GM18868 (cell line): Measurements from ENCODE around the gene NUDT17.

Source experiments
- ATAC-seq: cut with Tn5 transposase; IDR thresholded peaks from one replicate; pipeline ENCODE4 v1.9.1; 2021; ENCODE audit warnings: mild to moderate bottlenecking, moderate library complexity; ENCODE audit not compliant: unreplicated experiment

Gene NUDT17

GRCh38 chr1:145887631-145888030 is 42.2 kb downstream of the NUDT17 start:
- ATAC-seq = no peak

GRCh38 chr1:145889722-145890121 is 44.3 kb downstream of the NUDT17 start:
- ATAC-seq = no peak

- ATAC-seq = no peak
These were observed 45.7 kb downstream of the NUDT17 start for GRCh38 chr1:145891143-145891542.

GRCh38 chr1:145891587-145892485 is 46.4 kb downstream of the NUDT17 start:
- ATAC-seq = no peak

GRCh38 chr1:145892486-145893087 is 47.2 kb downstream of the NUDT17 start:
- ATAC-seq = no peak

- ATAC-seq = no peak
These were observed 48.1 kb downstream of the NUDT17 start for GRCh38 chr1:145893306-145894055.

- ATAC-seq = no peak
These were observed 50.0 kb downstream of the NUDT17 start for GRCh38 chr1:145895471-145895870.

- no peak for ATAC-seq
These were observed 52.5 kb downstream of the NUDT17 start for GRCh38 chr1:145897969-145898368.
